ACHN (cell line): ENCODE results near the gene SH3RF1.
A peak's percentile ranks its signal among the peaks of the same experiment; 100 is the strongest.

ENCODE experiments used
- DNase-seq: peaks from one replicate; pipeline ENCODE4 v3.0.0-alpha.2; 2015
- in situ Hi-C: cut with HindIII; loops from 2 replicates; pipeline ENCODE4 v1.10.0; 2017; ENCODE audit warnings: low sequenced_read_pairs, low pct_ligation_motif_present, low pct_unique_long_range_greater_than_20kb

The SH3RF1 gene

DNA sequence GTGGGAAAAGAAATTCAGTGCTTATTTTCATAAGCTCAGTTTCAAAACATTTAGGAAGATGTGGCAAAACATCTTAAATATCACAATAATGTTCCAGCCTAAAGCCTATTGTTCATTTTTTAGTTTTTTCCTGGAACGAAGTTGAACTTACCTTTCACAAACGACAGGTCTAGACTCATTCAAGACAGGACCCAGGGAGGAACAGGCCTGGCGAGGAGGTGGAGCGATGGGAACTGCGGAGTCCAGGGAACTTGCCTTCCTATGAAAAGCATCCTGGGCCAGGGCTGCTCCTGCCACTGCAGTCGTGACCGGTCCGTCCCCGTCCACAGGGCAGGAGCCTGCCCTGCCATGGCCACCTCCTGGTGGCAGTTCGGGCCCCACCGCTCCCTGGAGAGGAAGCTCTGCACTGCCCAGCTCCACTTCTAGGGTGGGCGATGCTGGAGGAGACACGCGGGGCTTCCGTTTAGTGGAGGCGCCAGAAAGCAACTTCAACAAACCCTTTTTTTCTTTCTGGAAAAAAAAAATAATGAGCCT, 164.0 kb downstream of the SH3RF1 start:
- no peak for DNase-seq
- in situ Hi-C loops, result no loop called here

DNA sequence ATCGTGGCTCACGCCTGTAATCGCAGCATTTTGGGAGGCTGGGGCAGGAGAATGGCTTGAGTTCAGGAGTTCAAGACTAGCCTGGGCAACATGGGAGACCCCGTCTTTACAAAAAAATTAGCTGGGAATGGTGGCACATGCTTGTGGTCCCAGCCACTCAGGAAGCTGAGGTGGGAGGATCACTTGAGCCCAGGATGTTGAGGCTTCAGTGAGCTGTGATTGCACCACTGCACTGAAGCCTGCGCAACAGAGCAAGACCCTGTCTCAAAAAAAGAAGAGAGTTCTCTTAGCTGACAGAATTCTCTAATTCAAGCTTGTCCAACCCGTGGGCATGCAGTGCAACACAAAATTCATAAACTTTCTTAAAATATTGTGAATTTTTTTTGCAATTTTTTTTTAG, 165.1 kb downstream of the SH3RF1 start:
- DNase-seq, result no peak
- in situ Hi-C loops, result no loop called here

DNA sequence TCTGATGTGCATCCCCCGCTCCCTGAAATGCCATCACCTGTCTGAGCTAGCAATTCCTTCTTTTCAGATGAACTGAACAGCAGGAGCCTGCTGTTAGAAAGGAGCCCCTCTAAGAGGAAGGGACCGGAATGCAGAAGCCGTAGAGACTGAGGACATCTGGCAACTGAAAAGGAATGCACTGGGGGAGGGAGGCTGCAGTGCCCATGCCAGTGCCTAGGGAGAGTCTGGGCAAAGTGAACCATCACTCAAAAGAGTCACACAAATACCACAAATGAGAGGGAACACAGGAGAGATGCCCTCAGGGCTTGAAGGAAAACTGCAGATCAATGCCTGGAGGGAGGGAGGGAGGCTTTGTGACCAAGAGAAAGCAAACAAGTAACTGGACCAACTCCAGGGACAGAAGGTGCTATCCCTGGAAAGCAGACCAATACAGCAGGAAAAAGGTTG, 166.8 kb downstream of the SH3RF1 start:
- no peak for DNase-seq
- in situ Hi-C loops, result no loop called here

DNA sequence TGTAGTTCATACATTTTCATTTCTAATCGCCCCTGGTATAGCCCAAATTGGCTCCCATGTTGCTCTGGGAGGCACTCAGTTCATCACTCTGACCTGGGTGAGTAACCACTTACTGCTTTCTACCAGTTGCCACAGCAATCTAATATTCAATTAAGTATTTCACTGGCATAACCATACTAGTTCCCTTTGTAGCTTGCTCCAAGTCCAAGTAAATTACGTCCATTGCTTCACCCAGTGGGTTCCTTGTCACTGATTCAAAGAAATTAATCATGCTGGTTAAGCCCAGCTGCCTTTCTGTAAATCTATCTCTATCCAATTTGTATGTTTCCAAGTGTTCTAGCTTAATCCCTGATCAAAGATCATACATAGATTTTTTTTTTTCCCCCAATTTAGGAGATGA, 168.7 kb downstream of the SH3RF1 start:
- DNase-seq, result no peak
- in situ Hi-C loops, result no loop called here

DNA sequence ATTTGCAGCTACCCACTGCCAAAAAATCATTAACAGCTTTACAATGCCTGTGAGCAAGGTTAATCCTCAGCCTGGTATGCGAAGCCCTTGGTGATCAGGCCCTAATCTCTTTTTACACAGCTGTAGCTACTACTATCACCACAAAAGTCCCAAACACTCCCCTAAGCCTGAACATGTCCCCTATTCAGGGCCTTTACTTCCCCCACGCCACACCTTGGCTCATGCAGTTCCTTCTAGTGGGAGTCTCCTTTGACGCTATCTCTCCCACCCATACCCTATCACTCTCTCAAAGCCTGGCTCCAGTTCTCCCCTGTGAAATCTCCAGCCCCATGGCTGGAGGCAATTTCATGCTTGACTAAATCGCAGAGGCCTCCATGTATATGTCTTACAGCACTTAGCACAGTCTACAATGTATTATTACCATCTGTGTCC, 170.1 kb downstream of the SH3RF1 start:
- no peak for DNase-seq
- in situ Hi-C loops, result no loop called here

DNA sequence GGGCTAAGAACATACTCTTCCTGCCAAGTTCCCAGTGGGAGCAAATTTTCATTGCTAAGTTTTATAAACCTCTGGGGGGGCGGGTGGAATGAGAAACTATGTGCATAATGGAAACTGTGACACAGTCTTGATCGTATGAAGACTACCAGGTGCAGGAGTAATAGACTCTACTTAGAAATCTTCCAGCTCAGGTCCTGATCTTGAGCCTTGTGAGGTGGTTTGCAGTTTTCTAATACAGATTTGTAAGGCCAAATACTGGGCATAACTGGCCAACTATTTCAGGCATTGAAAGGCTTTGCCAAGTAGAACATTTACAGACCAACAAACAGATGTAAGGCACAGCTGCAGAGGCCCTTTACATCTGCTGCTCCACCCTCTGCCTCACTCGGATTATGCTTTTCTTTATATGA, 171.0 kb downstream of the SH3RF1 start:
- DNase-seq, result no peak
- in situ Hi-C loops, result no loop called here

DNA sequence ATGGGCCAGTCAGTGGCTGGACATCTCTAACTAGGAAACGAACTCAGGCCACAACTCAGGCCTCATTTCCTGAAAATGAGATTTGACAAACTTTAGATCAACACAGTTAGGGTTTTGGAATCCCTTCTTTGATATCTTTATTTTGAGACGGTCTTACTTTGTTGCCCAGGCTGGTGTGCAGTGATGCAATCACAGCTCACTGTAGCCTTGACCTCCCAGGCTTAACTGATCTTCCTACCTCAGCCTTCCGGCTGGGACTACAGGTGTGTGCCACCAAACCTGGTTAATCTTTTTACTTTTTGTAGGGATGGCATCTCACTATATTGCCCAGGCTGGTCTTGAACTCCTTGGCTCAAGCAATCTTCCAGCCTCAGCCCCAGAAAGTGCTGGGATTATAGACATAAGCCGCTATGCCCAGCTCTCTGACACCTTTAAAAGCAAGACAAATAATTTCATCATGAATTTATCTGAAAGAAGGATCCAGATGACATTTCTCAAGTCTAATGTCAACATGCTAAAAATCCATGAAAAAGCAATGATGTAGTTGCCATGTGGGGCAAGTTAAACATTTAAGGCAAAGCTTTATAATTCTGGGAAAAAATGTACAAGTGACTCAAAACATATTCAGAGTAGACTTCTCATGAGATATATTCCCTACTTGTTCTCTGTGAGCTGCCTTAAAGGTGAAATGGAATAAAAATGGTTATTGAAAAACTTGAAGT, 171.6 kb downstream of the SH3RF1 start:
- no peak for DNase-seq
- in situ Hi-C loops, result no loop called here

DNA sequence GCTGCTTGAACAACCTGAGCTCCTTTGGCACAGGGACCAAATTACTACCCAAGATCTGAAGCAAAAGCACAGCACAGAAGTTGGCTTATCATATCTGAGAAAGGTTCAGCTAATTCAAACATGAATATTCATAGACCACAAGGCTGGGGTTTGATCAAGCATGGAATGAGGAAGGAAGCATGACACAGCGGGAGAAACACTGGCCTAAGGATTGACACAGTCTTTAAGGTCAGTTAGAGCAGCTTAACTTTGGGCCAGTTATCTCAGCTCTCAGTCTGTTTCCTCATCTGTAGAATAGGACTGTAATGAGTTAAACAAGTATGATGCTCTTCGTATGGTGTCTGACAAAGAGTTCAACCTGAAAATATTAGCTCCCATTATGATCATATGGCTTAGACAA, 172.2 kb downstream of the SH3RF1 start:
- in situ Hi-C loops, result no loop called here
- DNase-seq, result no peak

DNA sequence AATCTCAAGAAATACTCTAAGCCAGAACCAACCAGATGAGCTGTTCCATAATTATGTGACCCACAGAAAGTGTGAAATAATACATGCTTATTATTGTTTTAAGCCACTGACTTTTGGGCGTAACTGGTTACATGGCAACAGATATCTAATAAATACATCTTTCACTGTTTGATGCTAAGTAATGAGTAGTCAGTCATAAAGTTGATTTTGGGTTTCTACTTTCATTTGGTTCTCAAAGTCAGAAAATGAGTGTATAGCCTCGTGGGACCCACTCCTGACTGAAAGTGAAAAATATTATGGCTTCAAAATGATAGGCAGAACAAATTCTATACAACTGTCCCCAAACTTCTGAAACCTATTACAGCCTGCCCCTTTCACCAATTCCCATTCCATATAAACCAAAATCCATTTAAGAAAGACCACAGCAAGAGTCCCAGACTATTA, 172.7 kb downstream of the SH3RF1 start:
- in situ Hi-C loops, result no loop called here
- DNase-seq, result no peak

DNA sequence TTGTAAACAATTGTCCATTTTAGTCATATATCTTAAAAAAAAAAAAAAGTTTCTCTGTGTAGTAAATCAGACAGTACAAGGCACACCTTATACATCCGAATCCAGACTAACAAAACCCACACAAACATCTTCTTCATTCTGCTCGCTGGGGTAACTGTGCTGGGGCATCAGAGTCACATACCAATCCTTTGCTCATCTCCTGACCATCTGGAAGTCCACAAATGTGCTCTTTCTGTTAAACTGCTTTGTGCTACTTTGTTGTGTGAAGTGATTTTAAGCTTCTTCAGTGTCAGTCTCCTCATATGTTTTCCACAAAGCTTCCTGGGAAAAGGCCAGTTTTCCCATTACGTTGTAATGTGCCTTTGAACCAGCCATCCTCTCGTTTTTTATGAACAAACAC, 174.5 kb downstream of the SH3RF1 start:
- DNase-seq, result no peak
- in situ Hi-C loops, result no loop called here

DNA sequence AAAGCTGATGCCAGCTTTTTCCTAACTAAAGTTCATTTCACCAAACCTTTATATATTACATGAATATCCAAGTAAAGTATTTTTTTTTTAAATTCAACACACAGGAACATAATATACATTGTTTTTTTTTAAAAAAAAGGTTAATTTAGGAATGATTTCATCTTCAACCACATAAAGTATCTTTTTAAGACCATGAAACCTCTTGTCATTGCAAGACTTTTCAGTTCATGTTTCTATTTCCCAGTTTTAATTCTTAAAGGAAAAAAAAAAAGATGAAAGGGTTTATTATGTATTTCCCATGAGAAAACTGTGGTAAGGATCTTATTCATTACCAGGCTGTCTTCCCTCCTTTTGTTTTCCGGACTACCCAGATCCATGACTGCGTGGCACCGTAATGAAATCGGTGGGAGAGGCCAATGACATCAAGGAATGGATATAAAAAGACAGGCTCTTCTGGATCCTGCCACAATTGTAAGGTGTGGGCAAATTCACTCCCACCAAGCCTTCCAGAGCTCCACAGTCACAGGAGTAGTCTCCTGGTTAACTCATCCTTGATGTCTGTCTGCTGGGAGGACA, 176.0 kb downstream of the SH3RF1 start:
- no peak for DNase-seq
- in situ Hi-C loops, result no loop called here

DNA sequence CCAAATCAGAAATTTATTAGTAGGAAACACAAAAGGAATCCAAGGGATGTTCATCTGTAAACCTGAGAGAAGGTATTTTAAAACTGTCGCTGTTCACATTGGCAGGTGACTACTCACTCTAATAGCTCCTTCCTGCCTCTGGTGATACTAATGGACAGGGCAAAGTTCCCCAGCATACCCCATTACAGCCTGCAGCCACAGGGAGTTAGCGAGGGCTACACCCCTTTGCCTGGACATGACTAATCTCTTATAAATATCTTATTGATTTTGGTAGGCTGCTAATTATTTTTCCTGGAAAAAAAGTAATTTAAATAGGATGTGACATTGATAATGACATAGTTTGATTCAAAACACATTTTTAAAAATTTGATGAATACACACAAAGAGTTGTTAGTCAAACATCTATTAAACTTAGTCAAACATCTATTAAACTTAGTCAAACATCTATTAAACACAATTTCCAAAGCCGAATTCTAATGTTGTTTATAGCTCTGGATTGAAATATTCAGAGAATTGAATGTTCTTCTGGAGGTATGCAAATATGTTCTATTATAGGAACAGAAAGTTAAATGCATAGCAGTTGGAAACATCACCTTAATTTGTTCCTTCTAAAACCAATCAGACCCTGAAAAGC, 177.8 kb downstream of the SH3RF1 start:
- DNase-seq, result no peak
- in situ Hi-C loops, result no loop called here

DNA sequence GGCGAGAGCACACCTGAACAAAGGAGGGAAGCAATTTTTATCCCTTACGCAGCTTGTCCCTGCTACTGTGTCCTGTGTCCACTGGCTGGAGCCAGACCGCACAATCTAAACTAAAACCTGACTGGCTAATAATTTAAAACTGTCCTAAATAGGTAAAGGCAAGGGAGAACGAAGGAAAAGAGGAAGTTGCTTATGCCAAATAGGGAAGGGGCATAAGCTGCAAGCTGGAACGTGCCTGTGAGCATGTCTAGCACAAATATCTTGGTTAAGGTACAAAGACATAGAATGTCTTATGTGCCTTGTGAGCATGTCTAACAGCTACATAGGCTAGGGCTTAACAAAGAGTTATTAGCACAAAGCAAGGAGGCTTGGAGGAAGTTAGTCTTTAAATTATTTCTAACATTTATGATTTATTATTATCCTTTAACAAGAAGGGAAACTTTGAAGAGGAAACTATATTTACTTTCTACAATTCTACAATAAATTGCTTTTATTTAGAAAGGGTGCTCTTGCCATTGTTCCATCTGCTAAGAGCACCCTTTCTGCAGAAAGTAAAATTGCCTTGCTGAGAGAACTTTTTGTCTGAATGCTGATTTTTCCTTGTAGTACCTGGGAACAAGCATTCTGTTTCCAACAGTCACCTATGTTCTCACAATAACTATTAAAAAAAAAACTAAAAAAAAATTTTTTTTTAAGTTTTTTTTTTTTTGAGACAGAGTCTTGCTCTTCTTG, 180.1 kb downstream of the SH3RF1 start:
- in situ Hi-C loops, result no loop called here
- no peak for DNase-seq

DNA sequence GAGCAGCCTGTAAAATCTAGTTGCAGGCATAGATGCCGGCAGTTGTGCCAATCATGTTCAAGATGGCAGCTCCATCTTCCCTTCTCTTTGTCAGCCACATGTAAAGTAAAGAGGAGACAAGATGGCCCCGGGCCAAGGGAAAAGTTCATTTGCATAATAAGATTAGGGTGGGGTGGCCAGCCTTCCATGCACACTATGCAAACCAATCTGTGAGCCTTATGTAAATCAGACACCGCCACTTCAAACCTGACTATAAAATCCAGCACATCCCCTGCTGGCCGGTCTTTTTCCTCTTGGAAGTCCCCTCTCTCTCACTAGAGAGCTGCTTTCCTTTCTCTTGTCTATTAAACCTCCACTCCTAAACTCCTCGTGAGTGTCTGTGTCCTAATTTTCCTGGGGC, 181.8 kb downstream of the SH3RF1 start:
- in situ Hi-C loops, result no loop called here
- DNase-seq, result no peak

DNA sequence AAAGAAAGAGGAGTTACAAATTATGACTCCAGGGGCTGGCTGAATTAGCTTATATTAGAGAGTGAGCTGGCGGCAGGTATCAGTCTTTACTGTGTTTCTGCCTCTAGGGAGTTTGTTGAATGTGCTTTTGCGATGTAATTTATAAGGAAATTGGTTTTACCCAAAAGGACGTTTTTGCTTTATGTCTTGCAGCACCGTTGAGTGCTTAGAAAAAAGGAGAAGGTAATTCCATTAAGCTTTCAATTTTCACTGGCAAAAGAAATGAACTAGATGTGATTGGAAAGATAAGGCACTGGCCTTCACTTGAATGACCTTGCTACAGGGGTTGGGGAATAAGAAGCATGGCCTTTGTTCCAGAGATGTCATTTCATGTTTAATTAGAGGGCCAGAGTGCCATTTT, 185.8 kb downstream of the SH3RF1 start:
- DNase-seq, result no peak

DNA sequence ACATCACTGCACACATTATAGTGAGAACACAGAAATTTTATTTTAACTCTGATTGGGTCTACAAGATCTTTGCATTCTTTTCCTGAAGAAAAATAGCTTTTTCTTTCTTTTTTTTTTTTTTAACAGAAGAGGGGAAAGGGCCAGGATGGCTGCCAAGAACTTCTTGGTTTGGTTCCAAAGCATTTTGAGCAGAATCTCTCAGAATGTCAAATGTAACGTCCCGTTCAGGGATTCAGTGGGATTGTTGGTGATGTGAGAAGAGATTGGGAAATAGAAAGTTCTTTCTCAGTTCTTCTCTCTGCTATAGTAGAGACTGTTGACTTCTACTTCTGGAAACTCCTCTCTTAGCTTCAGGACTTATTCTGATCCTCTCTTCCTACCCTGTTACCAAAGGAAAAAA, 189.8 kb downstream of the SH3RF1 start:
- DNase-seq, result peak; percentile 5
- in situ Hi-C loops, result no loop called here

More for the DNA sequence above, 185.8 kb downstream of the SH3RF1 start:
- in situ Hi-C loops, result no loop called here

DNA sequence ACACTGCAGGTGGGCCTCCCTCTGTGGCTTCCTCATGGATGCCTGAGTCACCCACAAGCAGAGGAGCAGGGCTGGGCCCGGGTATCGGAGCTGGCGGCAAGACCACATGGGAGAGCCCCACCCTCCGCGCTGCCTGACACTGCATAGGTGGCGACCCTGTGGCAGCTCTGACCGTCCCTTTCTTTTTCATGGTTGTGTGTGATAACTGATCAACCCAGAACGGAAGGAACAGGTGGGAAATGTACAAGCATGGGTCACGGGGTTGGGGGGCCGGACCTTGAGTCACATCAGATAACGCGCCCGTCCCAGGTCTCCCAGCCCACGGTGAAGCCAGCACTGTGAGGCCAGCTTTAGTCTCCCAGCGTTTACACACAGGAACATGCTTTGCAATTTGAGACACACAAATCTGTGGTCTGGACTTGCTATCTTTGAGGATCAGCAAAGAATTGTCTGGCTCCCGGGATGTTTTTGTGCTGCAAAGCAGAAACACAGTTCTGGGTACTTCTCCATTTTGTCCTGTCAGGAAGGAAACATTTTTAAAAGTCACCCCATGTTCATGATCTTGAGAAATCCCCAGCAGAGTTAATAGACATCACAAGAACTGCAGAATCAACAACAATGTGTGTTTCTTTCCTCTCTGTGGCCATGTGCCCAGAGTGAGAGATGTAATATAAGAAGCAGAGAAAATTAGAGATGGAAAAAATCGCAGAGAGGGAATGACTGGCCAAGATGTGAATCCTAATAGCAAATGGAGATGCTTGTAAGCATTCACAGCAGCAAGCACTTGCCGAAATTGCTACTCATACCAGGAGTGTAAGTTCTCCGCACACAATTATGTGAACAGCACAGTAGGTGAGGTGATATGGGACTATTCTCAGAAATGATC, 190.6 kb downstream of the SH3RF1 start:
- in situ Hi-C loops, result no loop called here
- DNase-seq, result peak; percentile 45

DNA sequence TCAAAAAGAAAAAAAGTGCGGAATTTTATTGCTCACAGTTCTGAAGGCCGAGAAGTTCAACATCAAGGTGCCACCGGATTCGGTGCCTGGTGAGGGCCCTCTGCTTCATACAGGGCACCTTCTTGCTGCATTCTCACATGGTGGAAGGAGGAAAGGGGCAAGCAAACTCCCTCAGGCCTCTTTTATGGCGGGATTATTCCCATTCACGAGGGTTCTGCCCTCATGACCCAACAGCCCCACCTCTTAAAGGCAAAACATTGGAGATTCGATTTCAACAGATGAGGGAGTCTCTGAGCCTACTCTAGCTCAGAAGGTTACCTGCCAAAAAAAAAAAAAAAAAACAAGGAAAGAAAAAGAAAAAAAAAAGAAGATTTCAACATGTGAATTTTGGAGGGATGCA, 196.6 kb downstream of the SH3RF1 start:
- in situ Hi-C loops, result no loop called here
- no peak for DNase-seq
